BE2C (cell line): Measurements from ENCODE around the gene WDR11.

Experiments
- DNase-seq: peaks from one replicate; pipeline ENCODE4 v3.0.0-alpha.2; 2020
- H3K27me3 ChIP-seq: fragments of 250-450 bp; sonication (Bioruptor Pico); 2 replicates; pipeline ENCODE4 v1.5.1; 2020; ENCODE audit warnings: mild to moderate bottlenecking
- H3K36me3 ChIP-seq: fragments of 250-450 bp; sonication (Bioruptor Pico); 2 replicates; pipeline ENCODE4 v1.5.1; 2020; ENCODE audit warnings: mild to moderate bottlenecking
- H3K4me1 ChIP-seq: fragments of 250-450 bp; sonication (Bioruptor Pico); 2 replicates; pipeline ENCODE4 v1.5.1; 2020
- H3K4me3 ChIP-seq: 2 replicates; pipeline ENCODE4 v1.5.1; 2011; ENCODE audit warnings: low read depth, low read length
- H3K9me3 ChIP-seq: fragments of 250-450 bp; sonication (Bioruptor Pico); 2 replicates; pipeline ENCODE4 v1.5.1; 2020
- TF ChIP-seq, protein P1 (sequence below): IDR thresholded peaks from 2 replicates; pipeline ENCODE4 v1.5.1; 2012; ENCODE audit warnings: mild to moderate bottlenecking, low read depth, low read length

WDR11 gene

DNA sequence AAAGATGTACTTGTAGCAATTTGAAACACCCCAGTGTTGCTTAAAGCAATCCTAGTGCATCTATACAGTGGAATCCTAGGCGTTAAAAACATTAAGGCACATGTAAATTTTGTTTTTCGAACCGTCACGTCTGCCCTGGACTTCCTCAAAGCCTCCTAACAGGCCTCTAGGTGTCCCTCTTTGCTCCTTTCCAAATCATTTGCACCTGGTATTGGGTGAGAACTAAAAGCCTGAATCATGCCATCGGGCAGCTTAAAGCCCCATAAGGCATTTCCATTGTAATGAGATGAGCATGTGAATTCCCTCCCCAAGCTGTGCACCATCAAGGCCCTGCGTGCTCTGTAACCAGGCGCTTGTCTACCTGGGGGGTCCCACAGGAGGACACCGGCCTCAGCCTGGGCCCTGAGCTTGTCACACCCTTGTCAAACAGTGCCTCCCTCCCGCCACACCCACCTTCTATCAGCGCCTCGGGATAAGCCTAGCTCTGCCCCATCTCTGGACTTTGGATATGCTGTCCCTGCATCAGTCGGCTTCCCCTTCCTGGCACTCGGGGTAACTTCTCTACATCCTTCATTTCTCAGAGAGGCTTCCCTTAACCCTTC lies 89.2 kb downstream of the WDR11 start:
- DNase-seq: no peak
- TF ChIP-seq, protein P1, sequence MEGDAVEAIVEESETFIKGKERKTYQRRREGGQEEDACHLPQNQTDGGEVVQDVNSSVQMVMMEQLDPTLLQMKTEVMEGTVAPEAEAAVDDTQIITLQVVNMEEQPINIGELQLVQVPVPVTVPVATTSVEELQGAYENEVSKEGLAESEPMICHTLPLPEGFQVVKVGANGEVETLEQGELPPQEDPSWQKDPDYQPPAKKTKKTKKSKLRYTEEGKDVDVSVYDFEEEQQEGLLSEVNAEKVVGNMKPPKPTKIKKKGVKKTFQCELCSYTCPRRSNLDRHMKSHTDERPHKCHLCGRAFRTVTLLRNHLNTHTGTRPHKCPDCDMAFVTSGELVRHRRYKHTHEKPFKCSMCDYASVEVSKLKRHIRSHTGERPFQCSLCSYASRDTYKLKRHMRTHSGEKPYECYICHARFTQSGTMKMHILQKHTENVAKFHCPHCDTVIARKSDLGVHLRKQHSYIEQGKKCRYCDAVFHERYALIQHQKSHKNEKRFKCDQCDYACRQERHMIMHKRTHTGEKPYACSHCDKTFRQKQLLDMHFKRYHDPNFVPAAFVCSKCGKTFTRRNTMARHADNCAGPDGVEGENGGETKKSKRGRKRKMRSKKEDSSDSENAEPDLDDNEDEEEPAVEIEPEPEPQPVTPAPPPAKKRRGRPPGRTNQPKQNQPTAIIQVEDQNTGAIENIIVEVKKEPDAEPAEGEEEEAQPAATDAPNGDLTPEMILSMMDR: no peak

DNA sequence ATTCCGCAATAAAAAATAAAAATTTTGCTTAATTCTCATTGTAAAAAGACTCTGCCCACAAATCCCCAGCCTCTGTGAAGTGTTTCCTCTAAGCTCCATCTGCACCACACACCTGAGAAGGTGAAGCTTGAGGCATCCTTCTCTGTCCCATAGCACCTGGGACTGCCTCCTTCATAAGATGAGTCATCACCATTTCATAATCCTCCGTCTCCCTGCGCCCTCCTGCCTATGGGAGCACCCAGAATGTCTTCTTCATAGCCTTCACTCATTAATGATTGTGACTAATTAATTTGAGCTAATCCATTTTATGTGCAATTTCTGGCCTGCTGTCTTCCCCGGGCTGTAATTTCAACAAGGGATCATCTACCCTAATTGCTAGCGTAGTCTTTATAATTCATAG lies 90.3 kb downstream of the WDR11 start:
- Histone ChIP-seq H3K4me3 (no peak overlapping the region), H3K27me3 (no peaks in the 10 kb centered on the region), H3K36me3 (no peaks in the 10 kb centered on the region), H3K4me1 (peaks cover 4% of the 10 kb centered on the region; the same call in 1 of the 2 replicates), H3K9me3 (no peaks in the 10 kb centered on the region)
- TF ChIP-seq, protein P1: no peak
- no peak for DNase-seq

More for the DNA sequence above, 89.2 kb downstream of the WDR11 start:
- no peaks in the 10 kb centered on the region for H3K4me1 ChIP-seq
- no peaks in the 10 kb centered on the region for H3K36me3 ChIP-seq
- no peak overlapping the region for H3K4me3 ChIP-seq
- no peaks in the 10 kb centered on the region for H3K27me3 ChIP-seq
- no peaks in the 10 kb centered on the region for H3K9me3 ChIP-seq

DNA sequence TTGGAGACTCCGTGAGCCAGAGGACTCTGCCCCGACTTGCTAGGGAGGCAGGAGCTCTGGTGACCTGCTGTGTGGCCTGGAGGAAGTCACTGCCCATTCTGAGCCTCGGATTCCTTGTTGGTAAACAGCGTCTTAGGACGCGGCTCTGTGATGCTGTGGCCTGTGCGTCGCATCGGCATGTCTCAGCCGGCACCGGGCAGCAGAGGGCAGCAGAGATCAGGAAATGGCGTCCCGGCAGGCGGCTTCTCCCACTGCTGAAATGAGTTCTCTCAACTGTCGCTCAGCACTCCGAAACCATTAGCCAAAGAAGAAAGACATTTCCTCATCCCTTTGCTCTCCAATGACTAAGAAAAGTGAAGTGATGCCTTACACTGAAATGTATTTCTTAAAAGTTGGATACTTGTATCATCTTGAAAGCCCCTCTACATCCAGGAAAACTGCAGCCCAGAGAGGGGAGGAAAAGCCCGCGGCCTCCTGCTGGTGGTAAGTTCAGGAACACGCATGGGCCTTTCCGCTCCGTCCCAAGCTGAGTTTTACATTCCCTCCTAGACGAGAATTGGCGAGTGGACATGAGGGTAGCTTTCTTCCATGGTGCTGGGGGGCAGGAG lies 91.7 kb downstream of the WDR11 start:
- DNase-seq: peak; percentile 81
- Histone ChIP-seq H3K4me1 (peaks cover 5% of the 10 kb centered on the region; the same call in 1 of the 2 replicates), H3K4me3 (no peak overlapping the region), H3K36me3 (no peaks in the 10 kb centered on the region), H3K9me3 (no peaks in the 10 kb centered on the region), H3K27me3 (no peaks in the 10 kb centered on the region)
- TF ChIP-seq, protein P1: peak; percentile 81

DNA sequence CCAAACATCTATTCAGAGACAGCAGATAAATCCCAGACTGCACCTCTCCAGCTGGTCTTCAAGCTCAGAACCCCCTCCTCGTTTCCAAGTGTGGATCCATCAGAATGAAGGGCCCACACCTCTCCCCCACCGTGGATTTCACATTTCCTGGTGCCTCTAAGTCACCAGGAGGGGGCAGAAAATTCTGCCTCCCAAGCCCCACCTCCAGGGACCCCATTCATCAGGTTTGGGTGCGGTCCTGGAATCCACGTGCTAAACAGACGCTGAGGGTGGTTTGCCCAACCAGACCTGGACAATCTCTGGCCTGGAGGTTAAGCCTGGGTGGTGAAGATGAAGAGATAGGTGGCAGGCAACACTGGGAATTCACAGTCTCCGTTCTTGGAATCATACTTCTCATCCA lies 92.4 kb downstream of the WDR11 start:
- H3K36me3 ChIP-seq: no peaks in the 10 kb centered on the region
- no peaks in the 10 kb centered on the region for H3K9me3 ChIP-seq
- peaks cover 5% of the 10 kb centered on the region; the same call in 1 of the 2 replicates for H3K4me1 ChIP-seq
- TF ChIP-seq, protein P1: peak; percentile 19
- no peaks in the 10 kb centered on the region for H3K27me3 ChIP-seq
- DNase-seq: no peak
- no peak overlapping the region for H3K4me3 ChIP-seq

DNA sequence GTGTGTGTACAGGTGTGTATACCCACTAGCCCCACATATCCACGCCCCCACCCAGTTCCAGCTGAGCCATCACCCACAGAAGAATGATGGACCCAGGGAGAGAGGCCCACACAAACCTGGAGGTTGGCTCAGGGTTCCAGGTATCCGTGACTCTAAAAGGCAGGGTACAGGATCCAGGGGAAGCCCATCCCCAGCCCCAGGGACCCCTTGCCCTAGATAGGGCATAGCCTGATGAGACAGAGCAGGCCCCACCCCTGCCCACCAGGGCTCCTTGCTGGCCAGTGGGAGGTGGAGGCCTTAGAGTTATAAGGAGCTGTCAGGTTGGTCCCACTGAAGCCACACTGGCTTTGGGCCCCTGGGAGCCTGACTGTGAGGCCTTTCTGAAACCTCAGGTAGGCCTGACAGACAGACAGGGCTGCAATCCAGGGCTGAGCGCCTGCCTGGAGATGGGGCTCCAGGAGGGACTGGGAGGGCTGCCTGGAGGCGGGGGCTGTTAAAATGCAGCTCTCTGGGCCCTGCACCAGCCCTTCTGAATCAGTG lies 93.5 kb downstream of the WDR11 start:
- Histone ChIP-seq H3K9me3 (no peaks in the 10 kb centered on the region; the same call in 1 of the 2 replicates), H3K36me3 (no peaks in the 10 kb centered on the region), H3K4me1 (peaks cover 5% of the 10 kb centered on the region; the same call in 1 of the 2 replicates), H3K4me3 (no peak overlapping the region), H3K27me3 (peaks cover 3% of the 10 kb centered on the region; the same call in 1 of the 2 replicates)
- TF ChIP-seq, protein P1: no peak
- DNase-seq: no peak

DNA sequence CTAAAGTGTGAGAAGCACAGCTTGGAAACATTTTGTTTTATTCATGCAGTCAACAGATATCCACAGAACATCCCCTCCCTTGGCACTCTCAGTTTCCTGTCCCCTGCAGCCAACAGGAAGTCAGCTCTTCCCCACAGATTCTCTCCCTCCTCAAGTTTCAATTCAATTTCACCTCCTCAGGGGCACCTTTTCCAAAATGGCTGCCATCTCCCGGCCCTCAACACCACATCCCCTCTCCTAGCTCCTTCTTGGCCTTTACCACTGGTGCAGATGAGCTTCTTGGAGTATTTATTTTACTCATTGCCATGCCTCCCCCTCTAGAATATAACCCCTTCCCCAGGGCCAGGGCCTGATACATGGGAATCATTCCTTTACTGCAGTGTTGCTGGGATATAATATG lies 94.0 kb downstream of the WDR11 start:
- TF ChIP-seq, protein P1: no peak

More for the DNA sequence above, 94.0 kb downstream of the WDR11 start:
- Histone ChIP-seq H3K4me3 (no peak overlapping the region), H3K36me3 (no peaks in the 10 kb centered on the region), H3K4me1 (peaks cover 5% of the 10 kb centered on the region; the same call in 1 of the 2 replicates), H3K27me3 (peaks cover 3% of the 10 kb centered on the region; the same call in 1 of the 2 replicates), H3K9me3 (no peaks in the 10 kb centered on the region; the same call in 1 of the 2 replicates)
- DNase-seq: no peak
